HepG2 (cell line): Measurements from ENCODE around the gene FN1. TPM values are rescaled to one million over a fixed set of nuclear protein-coding genes. Genes with fewer than 3 reads are reported as not detected.

Experiments
- ASH2L ChIP-seq: fragments of 300-600, 200-600 bp; sonication (generic); IDR thresholded peaks from 2 replicates; pipeline ENCODE4 v1.7.0; 2017; ENCODE audit warnings: low read depth, mild to moderate bottlenecking, moderate library complexity, mixed read lengths, low read length; ENCODE audit not compliant: insufficient read length
- GABPA ChIP-seq, 2 experiments: IDR thresholded peaks; 2 replicates each; pipeline ENCODE4 v1.6.1; 2011 to 2016; ENCODE audit warnings: low read depth in 2 of 2, low read length in 1 of 2, missing biosample characterization in 1 of 2, missing genetic modification characterization in 1 of 2
- KAT2B ChIP-seq: fragments of 150-350 bp; IDR thresholded peaks from 2 replicates; pipeline ENCODE4 v1.6.1; 2014; ENCODE audit warnings: low read depth, low read length, borderline replicate concordance
- KLF12 ChIP-seq: sonication (generic); formaldehyde crosslinking; IDR thresholded peaks from 2 replicates; pipeline ENCODE4 v1.4.0; 2020; ENCODE audit warnings: missing genetic modification reagents, borderline replicate concordance
- KLF9 ChIP-seq: IDR thresholded peaks from 2 replicates; pipeline ENCODE4 v1.6.1; 2016; ENCODE audit warnings: low read depth
- MTA1 ChIP-seq: sonication (generic); formaldehyde crosslinking; IDR thresholded peaks from 2 replicates; pipeline ENCODE4 v1.4.0; 2020; ENCODE audit warnings: missing genetic modification reagents, mild to moderate bottlenecking, borderline replicate concordance
- NCOA5 ChIP-seq: sonication (generic); formaldehyde crosslinking; IDR thresholded peaks from 2 replicates; pipeline ENCODE4 v1.4.0; 2020; ENCODE audit warnings: missing genetic modification reagents
- NRL ChIP-seq: sonication (generic); formaldehyde crosslinking; IDR thresholded peaks from 2 replicates; pipeline ENCODE4 v1.5.0; 2020; ENCODE audit warnings: missing genetic modification reagents, mild to moderate bottlenecking, moderate library complexity, borderline replicate concordance
- PRPF4 ChIP-seq: fragments of 200-400 bp; formaldehyde crosslinking; IDR thresholded peaks from 2 replicates; pipeline ENCODE4 v1.6.1; 2016; ENCODE audit warnings: low read length, low read depth; ENCODE audit not compliant: poor library complexity, severe bottlenecking
- RBM22 ChIP-seq: fragments of 200-400 bp; formaldehyde crosslinking; optimal IDR thresholded peaks from 2 replicates; pipeline ENCODE3; 2017; ENCODE audit warnings: mild to moderate bottlenecking, low read length, moderate library complexity
- ZBTB38 ChIP-seq: sonication (generic); formaldehyde crosslinking; IDR thresholded peaks from 2 replicates; pipeline ENCODE4 v1.5.1; 2020; ENCODE audit warnings: mild to moderate bottlenecking, missing genetic modification reagents
- ZNF550 ChIP-seq: sonication (generic); formaldehyde crosslinking; IDR thresholded peaks from 2 replicates; pipeline ENCODE4 v1.4.0; 2020; ENCODE audit warnings: mild to moderate bottlenecking, missing genetic modification reagents, borderline replicate concordance
- ZNF576 ChIP-seq: sonication (generic); formaldehyde crosslinking; IDR thresholded peaks from 2 replicates; pipeline ENCODE4 v1.4.0; 2020; ENCODE audit warnings: mild to moderate bottlenecking, missing genetic modification reagents
- ZNF816 ChIP-seq: sonication (generic); formaldehyde crosslinking; IDR thresholded peaks from 2 replicates; pipeline ENCODE4 v1.8.0; 2022; ENCODE audit warnings: missing genetic modification reagents, mild to moderate bottlenecking, borderline replicate concordance
- polyA plus RNA-seq, 8 experiments: library from polyadenylated mRNA; depleted of rRNA in 3 of 8; stranded (reverse) in 7 of 8; unstranded in 1 of 8; fragments of >200 nt; fragmentation: Illumina TruSeq in 4 of 8; extraction: Trizol in 4 of 8; gene quantifications; 2 replicates each; pipeline versions ENCODE4 v1.2.1 to v1.2.3, GENCODE V29; 2011 to 2016; ENCODE audit warnings: low read depth in 4 of 8, missing spikeins in 1 of 8, mixed read lengths in 1 of 8; ENCODE audit not compliant: insufficient read depth in 1 of 8
- total RNA-seq, 5 experiments: library from RNA; depleted of rRNA; stranded (reverse); fragments of >200 nt; fragmentation: Illumina TruSeq; extraction: Trizol; gene quantifications; 2 replicates each; pipeline ENCODE4 v1.2.3, GENCODE V29; 2016; ENCODE audit warnings: low read depth in 1 of 5
- TF ChIP-seq, protein P1 (sequence below): sonication (generic); formaldehyde crosslinking; conservative IDR thresholded peaks from 2 replicates; pipeline ENCODE4 v1.4.0; 2020; ENCODE audit warnings: missing genetic modification reagents
- TF ChIP-seq, protein P2 (sequence below): sonication (generic); formaldehyde crosslinking; IDR thresholded peaks from 2 replicates; pipeline ENCODE4 v1.9.0; 2021; ENCODE audit warnings: missing genetic modification reagents, borderline replicate concordance
- TF ChIP-seq, protein P3 (sequence below): IDR thresholded peaks from 2 replicates; pipeline ENCODE4 v1.6.1; 2016; ENCODE audit warnings: low read depth
- TF ChIP-seq, protein P4 (sequence below): sonication (generic); formaldehyde crosslinking; IDR thresholded peaks from 2 replicates; pipeline ENCODE4 v1.5.1; 2020; ENCODE audit warnings: mild to moderate bottlenecking, moderate library complexity, missing genetic modification reagents

FN1 gene
- total and polyA plus RNA-seq, 2 of the 13 experiments (the other 11 are each of a cell fraction or from before 2014, with no cell fraction given) = 1,847 to 6,471 TPM

DNA sequence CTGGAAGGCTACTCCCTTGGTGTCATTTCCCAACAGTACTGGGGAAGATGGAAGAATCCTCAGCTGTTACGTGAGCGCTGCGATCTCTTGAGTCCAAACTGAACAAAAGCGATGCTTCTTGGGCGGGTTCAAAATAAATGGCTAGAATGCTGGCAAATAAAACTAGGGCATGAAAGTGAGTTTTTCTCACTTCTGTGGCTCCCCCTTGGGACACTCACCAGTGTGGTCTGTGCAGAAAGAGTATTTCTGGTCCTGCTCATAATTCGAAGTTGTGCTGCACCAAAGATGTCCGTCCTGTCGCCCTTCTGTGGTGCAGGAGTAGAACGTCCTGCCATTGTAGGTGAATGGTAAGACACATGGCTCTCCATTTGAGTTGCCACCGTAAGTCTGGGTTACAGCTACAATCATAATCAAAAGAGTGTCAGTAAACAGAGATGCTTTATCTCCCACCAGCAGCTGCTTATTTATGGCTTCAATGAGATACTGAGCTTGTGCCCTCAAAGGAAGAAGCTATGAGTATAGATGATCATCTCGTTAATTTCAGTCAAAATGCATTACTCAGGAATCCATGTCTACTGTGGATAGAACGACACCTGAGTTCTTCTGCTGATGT is 11.8 kb downstream of the FN1 start (continued):
- TF ChIP-seq, protein P1, sequence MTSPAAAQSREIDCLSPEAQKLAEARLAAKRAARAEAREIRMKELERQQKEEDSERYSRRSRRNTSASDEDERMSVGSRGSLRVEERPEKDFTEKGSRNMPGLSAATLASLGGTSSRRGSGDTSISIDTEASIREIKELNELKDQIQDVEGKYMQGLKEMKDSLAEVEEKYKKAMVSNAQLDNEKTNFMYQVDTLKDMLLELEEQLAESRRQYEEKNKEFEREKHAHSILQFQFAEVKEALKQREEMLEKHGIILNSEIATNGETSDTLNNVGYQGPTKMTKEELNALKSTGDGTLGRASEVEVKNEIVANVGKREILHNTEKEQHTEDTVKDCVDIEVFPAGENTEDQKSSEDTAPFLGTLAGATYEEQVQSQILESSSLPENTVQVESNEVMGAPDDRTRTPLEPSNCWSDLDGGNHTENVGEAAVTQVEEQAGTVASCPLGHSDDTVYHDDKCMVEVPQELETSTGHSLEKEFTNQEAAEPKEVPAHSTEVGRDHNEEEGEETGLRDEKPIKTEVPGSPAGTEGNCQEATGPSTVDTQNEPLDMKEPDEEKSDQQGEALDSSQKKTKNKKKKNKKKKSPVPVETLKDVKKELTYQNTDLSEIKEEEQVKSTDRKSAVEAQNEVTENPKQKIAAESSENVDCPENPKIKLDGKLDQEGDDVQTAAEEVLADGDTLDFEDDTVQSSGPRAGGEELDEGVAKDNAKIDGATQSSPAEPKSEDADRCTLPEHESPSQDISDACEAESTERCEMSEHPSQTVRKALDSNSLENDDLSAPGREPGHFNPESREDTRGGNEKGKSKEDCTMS (CRISPR knock-in tag) = no peak
- no peak for TF ChIP-seq GABPA (IDR thresholded peaks at IDR 0.05; ENCODE audit: low read depth, low read length)
- no peak for TF ChIP-seq GABPA (CRISPR knock-in tag; IDR thresholded peaks at IDR 0.05; ENCODE audit: low read depth)
- TF ChIP-seq ZNF576 (CRISPR knock-in tag) = 0 out of 2 replicates have a peak, but pooled peaks have one; percentile 29
- TF ChIP-seq, protein P2, sequence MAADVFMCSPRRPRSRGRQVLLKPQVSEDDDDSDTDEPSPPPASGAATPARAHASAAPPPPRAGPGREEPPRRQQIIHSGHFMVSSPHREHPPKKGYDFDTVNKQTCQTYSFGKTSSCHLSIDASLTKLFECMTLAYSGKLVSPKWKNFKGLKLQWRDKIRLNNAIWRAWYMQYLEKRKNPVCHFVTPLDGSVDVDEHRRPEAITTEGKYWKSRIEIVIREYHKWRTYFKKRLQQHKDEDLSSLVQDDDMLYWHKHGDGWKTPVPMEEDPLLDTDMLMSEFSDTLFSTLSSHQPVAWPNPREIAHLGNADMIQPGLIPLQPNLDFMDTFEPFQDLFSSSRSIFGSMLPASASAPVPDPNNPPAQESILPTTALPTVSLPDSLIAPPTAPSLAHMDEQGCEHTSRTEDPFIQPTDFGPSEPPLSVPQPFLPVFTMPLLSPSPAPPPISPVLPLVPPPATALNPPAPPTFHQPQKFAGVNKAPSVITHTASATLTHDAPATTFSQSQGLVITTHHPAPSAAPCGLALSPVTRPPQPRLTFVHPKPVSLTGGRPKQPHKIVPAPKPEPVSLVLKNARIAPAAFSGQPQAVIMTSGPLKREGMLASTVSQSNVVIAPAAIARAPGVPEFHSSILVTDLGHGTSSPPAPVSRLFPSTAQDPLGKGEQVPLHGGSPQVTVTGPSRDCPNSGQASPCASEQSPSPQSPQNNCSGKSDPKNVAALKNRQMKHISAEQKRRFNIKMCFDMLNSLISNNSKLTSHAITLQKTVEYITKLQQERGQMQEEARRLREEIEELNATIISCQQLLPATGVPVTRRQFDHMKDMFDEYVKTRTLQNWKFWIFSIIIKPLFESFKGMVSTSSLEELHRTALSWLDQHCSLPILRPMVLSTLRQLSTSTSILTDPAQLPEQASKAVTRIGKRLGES (CRISPR knock-in tag) = no peak
- TF ChIP-seq RBM22 = peak; percentile 98
- TF ChIP-seq ASH2L = no peak
- TF ChIP-seq, protein P3, sequence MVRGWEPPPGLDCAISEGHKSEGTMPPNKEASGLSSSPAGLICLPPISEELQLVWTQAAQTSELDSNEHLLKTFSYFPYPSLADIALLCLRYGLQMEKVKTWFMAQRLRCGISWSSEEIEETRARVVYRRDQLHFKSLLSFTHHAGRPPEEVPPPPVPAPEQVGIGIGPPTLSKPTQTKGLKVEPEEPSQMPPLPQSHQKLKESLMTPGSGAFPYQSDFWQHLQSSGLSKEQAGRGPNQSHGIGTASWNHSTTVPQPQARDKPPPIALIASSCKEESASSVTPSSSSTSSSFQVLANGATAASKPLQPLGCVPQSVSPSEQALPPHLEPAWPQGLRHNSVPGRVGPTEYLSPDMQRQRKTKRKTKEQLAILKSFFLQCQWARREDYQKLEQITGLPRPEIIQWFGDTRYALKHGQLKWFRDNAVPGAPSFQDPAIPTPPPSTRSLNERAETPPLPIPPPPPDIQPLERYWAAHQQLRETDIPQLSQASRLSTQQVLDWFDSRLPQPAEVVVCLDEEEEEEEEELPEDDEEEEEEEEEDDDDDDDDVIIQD (CRISPR knock-in tag) = no peak
- TF ChIP-seq KLF12 (CRISPR knock-in tag) = no peak
- TF ChIP-seq KAT2B = no peak
- TF ChIP-seq NRL = no peak
- TF ChIP-seq MTA1 (CRISPR knock-in tag) = no peak
- peak; percentile 68; the same call in 1 of the 2 replicates for TF ChIP-seq ZBTB38 (CRISPR knock-in tag)
- TF ChIP-seq PRPF4 = peak; percentile 25
- TF ChIP-seq NCOA5 (CRISPR knock-in tag) = 0 out of 2 replicates have a peak, but pooled peaks have one; percentile 61
- TF ChIP-seq, protein P4, sequence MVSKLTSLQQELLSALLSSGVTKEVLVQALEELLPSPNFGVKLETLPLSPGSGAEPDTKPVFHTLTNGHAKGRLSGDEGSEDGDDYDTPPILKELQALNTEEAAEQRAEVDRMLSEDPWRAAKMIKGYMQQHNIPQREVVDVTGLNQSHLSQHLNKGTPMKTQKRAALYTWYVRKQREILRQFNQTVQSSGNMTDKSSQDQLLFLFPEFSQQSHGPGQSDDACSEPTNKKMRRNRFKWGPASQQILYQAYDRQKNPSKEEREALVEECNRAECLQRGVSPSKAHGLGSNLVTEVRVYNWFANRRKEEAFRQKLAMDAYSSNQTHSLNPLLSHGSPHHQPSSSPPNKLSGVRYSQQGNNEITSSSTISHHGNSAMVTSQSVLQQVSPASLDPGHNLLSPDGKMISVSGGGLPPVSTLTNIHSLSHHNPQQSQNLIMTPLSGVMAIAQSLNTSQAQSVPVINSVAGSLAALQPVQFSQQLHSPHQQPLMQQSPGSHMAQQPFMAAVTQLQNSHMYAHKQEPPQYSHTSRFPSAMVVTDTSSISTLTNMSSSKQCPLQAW (CRISPR knock-in tag) = no peak
- TF ChIP-seq ZNF816 (CRISPR knock-in tag) = peak; percentile 44; the same call in 1 of the 2 replicates
- no peak for TF ChIP-seq ZNF550 (CRISPR knock-in tag)
- no peak for TF ChIP-seq KLF9 (CRISPR knock-in tag)
